HG03354 (cell line): ENCODE measurements around the gene KCTD1.
"Not testable (repeated sequence)": the region's sequence is repeated elsewhere in the genome, so short reads cannot be mapped to it uniquely, and the experiment has no call there.

Experiments
- ATAC-seq: cut with Tn5 transposase; IDR thresholded peaks from one replicate; pipeline ENCODE4 v1.9.1; 2021; ENCODE audit warnings: mild to moderate bottlenecking; ENCODE audit not compliant: unreplicated experiment, poor library complexity, severe bottlenecking

Gene KCTD1

GRCh38 chr18:26439537-26439936, 108.8 kb downstream of the KCTD1 start:
- no peak for ATAC-seq

- peak; percentile 99 for ATAC-seq
These were observed 109.4 kb downstream of the KCTD1 start for GRCh38 chr18:26438980-26439379.

- ATAC-seq, result not testable (repeated sequence)
These were observed 110.7 kb downstream of the KCTD1 start for GRCh38 chr18:26437634-26438033.

DNA sequence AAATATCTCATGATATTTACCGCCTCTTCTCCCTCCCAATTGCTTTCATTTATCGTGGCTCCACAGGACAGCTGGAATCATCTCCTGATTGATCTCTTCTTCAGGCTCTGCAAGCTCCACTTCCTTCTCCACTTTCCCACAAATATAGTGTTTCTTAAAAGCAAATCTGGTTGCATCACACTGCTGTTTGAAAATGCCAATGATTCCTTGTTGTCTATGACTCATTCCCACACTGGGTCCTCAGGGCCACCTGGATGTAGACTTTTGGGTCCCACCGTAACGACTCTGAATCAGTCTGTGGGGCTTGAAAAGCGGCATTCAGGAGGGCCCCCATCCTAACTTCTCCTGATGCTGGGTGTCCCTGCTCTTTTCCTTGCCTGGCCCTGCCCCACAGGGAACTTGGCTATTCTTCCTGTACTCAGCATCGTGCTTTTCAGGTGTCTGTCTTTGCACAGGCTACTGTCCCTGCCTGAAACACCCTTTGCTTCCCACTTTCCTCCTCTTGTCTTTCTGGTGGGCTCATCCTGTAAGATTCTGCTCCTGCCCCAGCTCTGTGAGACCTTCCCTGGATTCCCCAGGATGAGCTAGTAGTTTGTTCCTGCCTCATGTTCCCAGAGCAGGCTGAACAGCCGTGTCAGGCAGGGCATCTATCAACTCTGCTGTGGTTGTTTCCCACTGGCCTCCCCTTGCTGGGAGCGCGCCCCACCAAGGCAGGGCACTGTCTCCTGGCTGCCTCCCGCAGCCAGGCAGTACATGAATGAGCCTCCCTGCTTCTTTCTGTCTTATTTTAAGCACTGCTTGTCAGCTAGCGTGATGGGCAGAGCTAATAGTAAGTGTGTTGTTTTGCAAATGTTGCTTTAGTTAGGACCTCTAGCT, 111.9 kb downstream of the KCTD1 start:
- ATAC-seq, result no peak

DNA sequence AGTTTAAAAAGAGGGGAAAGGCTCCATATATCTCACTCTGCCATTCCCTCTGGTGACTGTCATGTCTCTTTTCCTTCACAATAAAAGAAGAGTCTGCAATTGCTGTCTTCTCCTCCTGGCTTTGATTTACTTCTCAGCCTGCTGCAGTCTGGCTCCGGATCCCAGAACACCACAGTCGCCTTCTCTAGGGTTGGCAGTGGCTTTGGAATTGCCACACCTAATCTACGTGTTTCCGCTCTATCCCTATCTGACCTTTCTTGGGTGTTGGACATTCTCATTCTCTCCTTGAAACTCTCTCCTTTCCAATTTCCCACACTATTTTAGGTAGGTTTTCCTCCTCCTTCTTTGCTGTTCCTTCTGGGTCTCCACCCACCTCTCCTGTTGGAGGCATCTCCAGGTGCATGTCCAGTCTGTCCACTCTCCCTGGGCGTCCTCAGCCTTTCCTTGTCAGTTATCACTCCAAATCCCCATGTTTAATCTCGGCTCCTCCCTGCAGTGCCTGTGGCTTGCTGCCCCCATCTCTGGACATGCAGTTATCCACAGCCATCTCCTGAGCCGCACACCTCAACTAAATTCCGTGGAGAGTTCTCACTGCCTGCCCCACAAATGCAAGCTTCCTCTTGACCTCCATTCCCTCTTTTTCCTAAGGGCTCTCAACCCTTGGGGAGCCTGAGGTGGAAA, 112.8 kb downstream of the KCTD1 start:
- ATAC-seq, result no peak

DNA sequence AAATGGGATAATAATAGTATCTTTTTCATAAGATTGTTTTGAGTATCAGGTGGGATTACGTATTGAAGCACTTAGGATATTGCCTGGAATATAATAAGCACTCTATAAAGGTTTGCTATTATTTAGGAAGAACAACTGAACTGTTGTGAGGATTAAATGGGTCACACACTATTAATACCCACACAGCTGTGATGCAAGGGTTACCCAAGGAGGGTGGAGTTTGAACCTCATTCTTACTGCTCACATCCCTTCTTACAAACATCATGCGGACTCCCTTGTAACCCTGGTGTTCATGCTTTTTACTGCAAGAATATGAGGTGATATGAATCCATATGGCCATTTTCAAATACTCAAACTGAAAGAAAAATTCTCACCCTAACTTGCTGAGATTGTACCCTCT, 113.5 kb downstream of the KCTD1 start:
- no peak for ATAC-seq

GRCh38 chr18:26432651-26433424, 115.5 kb downstream of the KCTD1 start:
- ATAC-seq, result no peak

GRCh38 chr18:26429535-26430226, 118.7 kb downstream of the KCTD1 start:
- ATAC-seq, result no peak

- no peak for ATAC-seq
These were observed 123.2 kb downstream of the KCTD1 start for GRCh38 chr18:26425148-26425531.

- ATAC-seq, result no peak
These were observed 123.8 kb downstream of the KCTD1 start for GRCh38 chr18:26424428-26425147.

DNA sequence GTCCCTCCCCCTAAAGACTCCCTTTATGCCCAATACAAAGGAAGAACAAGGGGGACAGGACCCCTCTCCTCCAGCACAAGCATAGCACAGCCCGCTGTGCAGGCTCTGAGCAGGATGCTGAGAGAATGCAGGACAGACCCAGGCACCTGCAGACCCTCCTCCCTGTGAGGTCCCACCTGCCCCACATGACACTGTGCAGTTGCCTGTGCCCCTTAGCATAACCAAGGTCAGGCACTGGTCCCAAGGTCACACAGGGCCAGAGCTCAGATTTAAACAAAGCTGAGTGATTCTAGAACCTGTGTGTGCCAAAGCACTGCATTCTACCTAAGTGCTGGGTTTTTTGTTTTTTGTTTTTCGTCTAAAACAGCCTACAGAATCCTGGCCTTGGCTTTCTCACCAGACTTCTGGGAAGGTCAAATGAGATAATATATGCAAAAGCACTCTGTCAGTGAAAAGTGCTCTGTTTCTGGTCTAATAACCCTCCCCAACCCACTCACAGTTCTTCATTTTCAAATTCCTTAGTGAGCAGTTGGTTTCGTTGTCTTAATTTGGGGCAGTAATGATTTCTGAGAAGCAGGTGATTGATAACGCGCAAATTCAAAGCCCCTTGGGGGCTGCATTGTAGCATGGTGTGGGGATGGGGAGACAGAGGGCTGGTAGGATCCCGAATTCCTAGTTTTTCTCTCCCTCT, 125.7 kb downstream of the KCTD1 start:
- peak; percentile 72 for ATAC-seq

DNA sequence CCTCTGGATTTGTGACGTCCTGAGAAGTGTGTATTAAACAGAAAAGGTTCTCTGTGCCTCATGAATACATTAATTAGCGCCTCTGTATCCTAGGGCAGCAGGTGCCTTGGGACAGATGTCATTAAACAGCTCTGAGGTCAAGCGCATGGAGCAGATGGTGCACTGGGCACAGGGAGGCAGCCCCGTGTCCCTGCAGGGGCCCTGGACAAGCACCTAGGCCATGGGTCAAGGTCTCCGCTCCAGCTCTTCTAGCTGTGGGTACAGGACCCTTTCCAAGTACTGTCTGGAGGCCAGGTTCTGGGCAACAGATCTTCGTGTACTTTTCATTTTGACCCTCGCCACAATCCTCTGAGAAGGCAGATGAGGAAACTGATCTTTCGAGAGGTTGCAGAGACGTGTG, 126.4 kb downstream of the KCTD1 start:
- no peak for ATAC-seq

GRCh38 chr18:26421503-26421902, 126.8 kb downstream of the KCTD1 start:
- no peak for ATAC-seq

DNA sequence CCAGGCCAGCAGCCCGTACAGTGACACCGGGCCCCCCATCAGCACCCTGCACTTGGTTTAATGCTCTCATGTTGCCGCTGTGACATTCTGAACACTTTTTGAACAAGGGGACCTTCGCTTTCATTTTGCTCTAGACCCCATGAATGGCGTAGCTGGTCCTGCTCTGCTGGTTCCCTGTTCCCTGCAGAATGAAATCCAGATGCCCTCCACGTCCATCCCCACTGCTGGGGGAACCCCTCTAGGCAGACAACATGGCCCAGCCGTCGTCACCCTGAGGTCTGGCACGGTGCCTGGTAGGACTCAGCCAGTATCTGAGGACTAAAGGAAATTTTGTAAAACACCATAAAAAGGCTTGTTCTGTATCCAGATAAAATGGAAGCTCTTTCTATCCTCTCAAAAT, 128.6 kb downstream of the KCTD1 start:
- no peak for ATAC-seq

DNA sequence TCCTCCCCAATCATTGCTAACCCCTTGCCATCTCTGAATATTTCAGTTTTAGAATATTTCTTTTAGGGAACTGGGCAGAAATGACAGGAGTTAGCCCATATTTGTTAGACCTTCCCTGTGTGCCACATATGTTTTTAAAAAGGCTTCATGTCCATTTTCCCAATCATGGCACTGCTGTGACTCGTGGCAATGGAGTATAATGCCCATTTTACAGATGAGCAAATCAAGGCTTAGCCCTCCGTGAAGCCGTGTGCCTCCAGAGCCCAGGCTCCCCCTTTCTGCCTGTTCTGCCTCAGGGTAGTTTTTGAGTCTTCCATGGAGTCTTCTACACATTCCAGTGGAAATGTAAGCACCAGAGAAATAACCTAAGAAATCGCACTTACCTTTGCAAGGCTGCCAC, 130.1 kb downstream of the KCTD1 start:
- no peak for ATAC-seq

- ATAC-seq, result no peak
These were observed 131.2 kb downstream of the KCTD1 start for GRCh38 chr18:26417190-26417589.

DNA sequence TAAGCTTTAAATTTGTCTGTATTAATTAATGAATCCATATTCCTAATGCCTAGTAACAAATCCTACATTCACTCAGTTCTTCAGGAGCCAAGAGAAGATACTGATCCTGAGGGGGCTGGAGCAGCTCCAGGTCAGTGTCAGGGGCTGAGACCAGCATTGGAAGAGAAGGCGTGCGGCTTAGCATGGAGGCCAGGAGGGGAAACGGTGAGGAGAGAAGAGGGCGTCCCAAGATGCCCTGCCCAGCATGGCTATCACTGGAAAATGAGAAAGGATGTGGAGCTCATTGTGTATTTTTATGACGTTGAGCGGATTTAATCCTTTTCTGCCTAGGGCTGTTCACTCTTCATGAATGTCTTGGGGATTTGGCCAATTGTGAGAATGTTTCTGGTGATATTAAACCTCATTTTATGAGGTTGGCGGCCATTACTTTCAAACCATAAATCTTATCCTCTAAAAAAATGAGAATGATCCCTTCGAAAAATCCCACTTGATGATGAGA, 131.7 kb downstream of the KCTD1 start:
- no peak for ATAC-seq

GRCh38 chr18:26415631-26416030, 132.7 kb downstream of the KCTD1 start:
- no peak for ATAC-seq
